GM12878 (cell line): ENCODE measurements around the gene ZCCHC8.

Experiments used
- ETV6 ChIP-seq, 2 experiments: fragments of 450-650 bp in 1 of 2; IDR thresholded peaks in 1 of 2; conservative IDR thresholded peaks in 1 of 2; 2 replicates each; pipeline ENCODE4 v1.6.1; 2014; ENCODE audit warnings: antibody characterized with exemption in 1 of 2, borderline replicate concordance in 1 of 2, low read depth in 1 of 2, mild to moderate bottlenecking in 1 of 2, moderate library complexity in 1 of 2
- EZH2 ChIP-seq: IDR thresholded peaks from 2 replicates; pipeline ENCODE4 v1.6.1; 2012; ENCODE audit warnings: low read depth, mild to moderate bottlenecking, control low read depth, inconsistent platforms, low read length, borderline replicate concordance; ENCODE audit not compliant: control insufficient read depth
- MAX ChIP-seq: IDR thresholded peaks from 2 replicates; pipeline ENCODE4 v1.6.1; 2012; ENCODE audit warnings: low read depth, low read length, improper control_type of control experiment
- TAF1 ChIP-seq: IDR thresholded peaks from 2 replicates; pipeline ENCODE4 v1.6.1; 2011; ENCODE audit warnings: mild to moderate bottlenecking, low read depth, low read length, borderline replicate concordance
- ZNF24 ChIP-seq: fragments of 450-650 bp; IDR thresholded peaks from 2 replicates; pipeline ENCODE4 v1.6.1; 2017; ENCODE audit warnings: antibody characterized with exemption, mild to moderate bottlenecking
- TF ChIP-seq, protein P1 (sequence below), 3 experiments: IDR thresholded peaks in 2 of 3; conservative IDR thresholded peaks in 1 of 3; 2 replicates each; pipeline ENCODE4 v1.5.1; 2011; ENCODE audit warnings: low read depth in 3 of 3, low read length in 3 of 3, mild to moderate bottlenecking in 3 of 3, control low read depth in 2 of 3, moderate library complexity in 2 of 3, inconsistent platforms in 1 of 3, mixed read lengths in 1 of 3; ENCODE audit not compliant: control insufficient read depth in 2 of 3, insufficient read depth in 1 of 3; ENCODE audit errors: extremely low read depth in 1 of 3
- TF ChIP-seq, protein P2 (sequence below): fragments of 450-650 bp; IDR thresholded peaks from 2 replicates; pipeline ENCODE4 v1.6.1; 2016; ENCODE audit warnings: mild to moderate bottlenecking

DNA sequence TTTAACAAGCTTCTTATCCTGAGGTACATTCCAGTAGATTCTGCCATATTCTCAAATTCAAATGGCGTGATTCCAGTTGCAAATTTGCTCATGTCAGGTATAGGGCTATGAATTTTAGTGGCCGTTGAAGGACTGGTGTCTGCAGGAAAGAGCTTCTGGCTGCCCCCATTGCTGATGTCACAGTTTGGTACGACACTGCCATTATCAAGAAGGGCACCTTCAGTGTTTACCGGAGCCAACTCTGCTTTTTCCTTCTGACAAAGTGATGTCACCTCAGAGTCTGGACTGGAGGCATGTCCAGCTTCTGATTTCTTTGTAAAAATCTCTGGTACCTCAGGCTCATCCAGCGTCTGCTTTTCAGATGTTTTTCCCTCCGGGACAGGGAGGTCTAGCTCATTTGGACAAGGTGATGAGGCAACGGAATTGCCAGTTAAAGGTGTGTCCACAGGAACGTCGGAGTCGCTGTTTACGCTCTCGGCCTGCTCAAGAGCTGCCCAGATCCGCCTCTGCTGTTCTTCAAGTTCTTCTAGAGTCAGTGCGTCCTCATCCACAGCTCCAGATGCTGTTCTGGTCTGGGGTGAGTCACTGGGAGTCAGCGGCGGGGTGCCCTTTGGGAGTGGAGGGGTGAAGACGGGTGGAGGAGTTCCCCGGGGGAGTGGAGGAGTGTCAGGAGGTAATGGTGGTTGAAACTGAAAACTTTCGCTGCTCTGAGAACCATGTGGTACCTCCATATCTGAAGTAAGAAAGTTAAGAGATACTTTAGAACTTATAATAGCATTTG lies 27.0 kb downstream of the ZCCHC8 start:
- TF ChIP-seq, protein P1, sequence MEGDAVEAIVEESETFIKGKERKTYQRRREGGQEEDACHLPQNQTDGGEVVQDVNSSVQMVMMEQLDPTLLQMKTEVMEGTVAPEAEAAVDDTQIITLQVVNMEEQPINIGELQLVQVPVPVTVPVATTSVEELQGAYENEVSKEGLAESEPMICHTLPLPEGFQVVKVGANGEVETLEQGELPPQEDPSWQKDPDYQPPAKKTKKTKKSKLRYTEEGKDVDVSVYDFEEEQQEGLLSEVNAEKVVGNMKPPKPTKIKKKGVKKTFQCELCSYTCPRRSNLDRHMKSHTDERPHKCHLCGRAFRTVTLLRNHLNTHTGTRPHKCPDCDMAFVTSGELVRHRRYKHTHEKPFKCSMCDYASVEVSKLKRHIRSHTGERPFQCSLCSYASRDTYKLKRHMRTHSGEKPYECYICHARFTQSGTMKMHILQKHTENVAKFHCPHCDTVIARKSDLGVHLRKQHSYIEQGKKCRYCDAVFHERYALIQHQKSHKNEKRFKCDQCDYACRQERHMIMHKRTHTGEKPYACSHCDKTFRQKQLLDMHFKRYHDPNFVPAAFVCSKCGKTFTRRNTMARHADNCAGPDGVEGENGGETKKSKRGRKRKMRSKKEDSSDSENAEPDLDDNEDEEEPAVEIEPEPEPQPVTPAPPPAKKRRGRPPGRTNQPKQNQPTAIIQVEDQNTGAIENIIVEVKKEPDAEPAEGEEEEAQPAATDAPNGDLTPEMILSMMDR (IDR thresholded peaks at IDR 0.05 in 2 of 3, conservative IDR thresholded peaks at IDR 0.05 in 1 of 3; ENCODE audit: control insufficient read depth in 2 of 3, extremely low read depth in 1 of 3, insufficient read depth in 1 of 3, low read depth in 3 of 3, low read length in 3 of 3) = no peak
- TF ChIP-seq EZH2 (no peak), MAX (no peak), TAF1 (no peak), ETV6 (conservative IDR thresholded peaks at IDR 0.05 in 1 of 2, IDR thresholded peaks at IDR 0.05 in 1 of 2; ENCODE audit: borderline replicate concordance in 1 of 2, low read depth in 1 of 2) (no peak), ZNF24 (no peak)
- TF ChIP-seq, protein P2, sequence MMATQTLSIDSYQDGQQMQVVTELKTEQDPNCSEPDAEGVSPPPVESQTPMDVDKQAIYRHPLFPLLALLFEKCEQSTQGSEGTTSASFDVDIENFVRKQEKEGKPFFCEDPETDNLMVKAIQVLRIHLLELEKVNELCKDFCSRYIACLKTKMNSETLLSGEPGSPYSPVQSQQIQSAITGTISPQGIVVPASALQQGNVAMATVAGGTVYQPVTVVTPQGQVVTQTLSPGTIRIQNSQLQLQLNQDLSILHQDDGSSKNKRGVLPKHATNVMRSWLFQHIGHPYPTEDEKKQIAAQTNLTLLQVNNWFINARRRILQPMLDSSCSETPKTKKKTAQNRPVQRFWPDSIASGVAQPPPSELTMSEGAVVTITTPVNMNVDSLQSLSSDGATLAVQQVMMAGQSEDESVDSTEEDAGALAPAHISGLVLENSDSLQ = no peak
